ENCODE measurements around the gene ZG16B. TPM values are rescaled to one million over a fixed set of nuclear protein-coding genes. Genes with fewer than 3 reads are reported as not detected.

ZG16B gene
- total RNA-seq, 1 experiment from 2014 or later, result not detected

- Histone ChIP-seq H2AK5ac (ENCODE audit: insufficient read length, low read length) (no peak overlapping the region), H3K14ac (ENCODE audit: insufficient read depth, low read length) (no peak overlapping the region), H3K23me2 (ENCODE audit: insufficient read length, low read depth, low read length, poor library complexity, severe bottlenecking) (no peaks in the 10 kb centered on the region), H3K18ac (ENCODE audit: insufficient read length, low read depth, low read length) (no peak overlapping the region), H3K23ac (ENCODE audit: insufficient read length, low read depth, low read length) (no peak overlapping the region), H2BK120ac (ENCODE audit: low read depth, low read length, poor library complexity, severe bottlenecking) (no peak overlapping the region), H3K4me1 (ENCODE audit: insufficient read depth, low read length) (no peaks in the 10 kb centered on the region), H3K9ac (ENCODE audit: extremely low read depth, insufficient read length, low read length) (no peak overlapping the region), H4K20me1 (ENCODE audit: control insufficient read depth, insufficient read depth, insufficient read length) (no peaks in the 10 kb centered on the region), H2BK5ac (ENCODE audit: insufficient read length, low read length) (no peak overlapping the region), H2BK12ac (ENCODE audit: insufficient read length, low read depth, low read length) (no peak overlapping the region), H2BK20ac (ENCODE audit: low read depth, low read length, poor library complexity, severe bottlenecking) (no peak overlapping the region), H4K8ac (replicated peaks; ENCODE audit: insufficient read length, low read depth, low read length) (no peak overlapping the region), H3K27me3 (ENCODE audit: insufficient read depth, low read length) (no peaks in the 10 kb centered on the region), H3T11ph (ENCODE audit: low read length) (no peak overlapping the region), H3K9me3 (ENCODE audit: control insufficient read depth, low read depth, low read length) (no peaks in the 10 kb centered on the region), H3K56ac (ENCODE audit: insufficient read length, low read depth, low read length) (no peak overlapping the region), H2AFZ (ENCODE audit: low read length) (no peak overlapping the region), H3K79me1 (ENCODE audit: insufficient read depth, low read depth, low read length, poor library complexity, severe bottlenecking) (no peaks in the 10 kb centered on the region), H3K79me2 (ENCODE audit: insufficient read depth, low read length) (no peaks in the 10 kb centered on the region; the same call in 1 of the 2 replicates), H4K5ac (ENCODE audit: insufficient read length, low read depth, low read length) (no peak overlapping the region), H4K91ac (ENCODE audit: insufficient read length, low read depth, low read length) (no peak overlapping the region), H3K4me2 (ENCODE audit: insufficient read depth, insufficient read length, low read length) (no peak overlapping the region), H3K4ac (ENCODE audit: low read depth, low read length) (no peak overlapping the region), H3K27ac (ENCODE audit: insufficient read length, low read depth, low read length) (no peak overlapping the region), H2BK15ac (ENCODE audit: low read depth, low read length) (no peak overlapping the region)
- no peak overlapping the region for H3K4me3 Mint-ChIP-seq
- no peak for TF ChIP-seq CTCF (conservative IDR thresholded peaks at IDR 0.05)
- H3K36me3 Mint-ChIP-seq (ENCODE audit: insufficient read depth in 1 of 3, low read depth in 3 of 3), result no peaks in the 10 kb centered on the region
- H3K4me1 Mint-ChIP-seq, result peaks cover 2 to 17% of the 10 kb centered on the region in 2 experiments; a peak in 3 of 4 replicates
- DNase-seq, result peak; percentile 25
- no peak overlapping the region; a peak in 1 of 7 replicates for H3K27ac Mint-ChIP-seq
- peaks cover 22% of the 10 kb centered on the region for H3K27me3 Mint-ChIP-seq (ENCODE audit: low read depth)
- WGBS (ENCODE audit: extremely low coverage, insufficient read length, low lambda C conversion rate), result no CpG with 5 or more reads among the region's 15 CpGs
- no peaks in the 10 kb centered on the region for H3K9me3 Mint-ChIP-seq
These were observed 43.9 kb upstream of the ZG16B start for GRCh38 chr16:2786061-2786825.

Data from H9 (cell line).